Measurements from ENCODE around the gene PYCR2.
"Not testable (repeated sequence)": the region's sequence is repeated elsewhere in the genome, so short reads cannot be mapped to it uniquely, and the experiment has no call there.

Gene PYCR2

DNA sequence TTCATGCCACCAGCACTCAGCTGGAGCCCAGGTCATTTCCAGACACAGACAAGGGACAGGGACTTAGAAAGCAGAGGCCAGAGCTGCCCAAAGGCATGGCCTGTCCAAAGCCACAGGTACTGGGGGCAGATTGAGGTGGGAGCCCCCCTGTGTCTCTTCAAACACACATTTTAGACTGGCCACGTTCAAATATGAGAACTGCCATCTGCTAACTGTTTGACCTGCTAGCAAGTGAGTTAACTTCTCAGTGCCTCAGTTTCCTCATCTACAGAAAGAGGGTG lies 17.8 kb upstream of the PYCR2 start:
- no peak for FAIRE-seq

DNA sequence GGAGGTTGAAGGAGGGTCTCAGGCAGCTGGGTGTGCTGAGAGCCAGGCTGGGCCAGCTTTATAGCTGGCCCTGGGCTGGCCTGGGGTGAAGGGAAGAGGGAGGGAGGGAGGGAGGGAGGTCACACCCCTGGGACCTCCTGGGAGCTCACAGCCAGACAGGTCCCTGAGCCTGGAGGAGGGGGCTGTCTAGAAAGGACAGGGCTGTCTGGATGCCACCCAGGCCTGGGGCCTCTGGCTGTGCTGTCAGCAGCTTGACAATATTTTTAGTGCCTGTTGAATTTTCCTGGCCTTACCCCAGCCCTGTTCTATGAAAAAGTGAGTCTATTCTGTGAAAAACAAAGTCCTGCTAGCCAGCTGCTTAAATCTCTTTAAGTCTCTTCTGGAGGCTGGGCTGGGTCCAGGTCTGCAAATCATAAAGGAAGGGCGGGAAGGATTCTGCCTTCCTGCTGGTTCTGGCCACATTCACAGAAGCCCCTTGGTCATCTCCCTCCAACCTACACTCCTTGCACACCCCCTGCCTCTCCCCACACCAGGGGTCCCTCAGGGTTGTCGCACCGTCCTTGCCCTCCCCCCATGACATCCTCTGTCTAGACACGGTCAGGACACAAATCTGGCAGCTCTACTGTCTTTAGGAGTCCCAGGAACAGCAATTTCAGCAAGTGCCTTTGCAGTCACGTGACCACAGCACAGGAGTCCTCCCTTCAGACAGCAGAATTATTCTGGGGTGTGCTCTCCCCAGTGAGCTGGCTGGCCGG lies 17.3 kb upstream of the PYCR2 start, which contains the start of gene LEFTY2:
LEFTY2 (minus strand) TSS at position 34 of the 755 bp plus-strand sequence. CDS start 80 bp downstream, outside the sequence.
- no peak for FAIRE-seq

DNA sequence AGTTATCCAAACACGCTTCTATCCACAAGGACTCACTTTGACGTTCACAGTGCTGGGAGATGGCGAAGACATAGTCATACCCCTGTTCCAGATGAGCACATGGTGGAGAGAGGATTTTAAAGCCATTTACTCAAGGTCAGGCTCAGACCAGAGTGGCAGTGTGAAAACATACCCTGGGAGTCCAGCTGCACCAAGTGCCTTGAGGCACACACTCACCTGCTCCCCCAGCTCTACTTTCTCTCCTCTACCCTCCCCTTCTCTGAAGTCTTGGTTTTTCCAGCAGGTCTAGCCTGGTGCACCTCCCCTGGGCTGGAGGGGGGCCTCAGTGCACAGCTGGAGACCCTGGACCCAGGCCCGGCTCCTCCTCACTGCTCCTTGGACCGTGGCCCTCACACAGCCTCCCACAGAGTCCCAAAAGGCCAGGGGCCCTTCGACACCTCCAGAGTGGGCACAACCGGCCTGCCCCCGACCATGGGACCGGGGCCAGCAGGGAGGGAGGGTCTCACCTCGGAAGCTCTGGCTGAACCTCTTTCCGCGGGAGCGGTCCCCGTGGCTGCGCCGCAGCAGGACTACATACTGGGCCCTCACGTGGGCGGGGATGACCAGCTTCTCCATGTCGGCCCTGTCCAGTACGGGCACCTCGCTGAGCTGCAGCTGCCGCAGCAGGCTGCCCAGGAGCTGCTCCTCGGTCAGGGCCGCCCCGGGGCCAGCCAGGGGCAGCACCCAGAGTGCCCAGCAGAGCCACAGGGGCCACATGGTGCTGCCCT lies 16.5 kb upstream of the PYCR2 start:
- no peak for FAIRE-seq

DNA sequence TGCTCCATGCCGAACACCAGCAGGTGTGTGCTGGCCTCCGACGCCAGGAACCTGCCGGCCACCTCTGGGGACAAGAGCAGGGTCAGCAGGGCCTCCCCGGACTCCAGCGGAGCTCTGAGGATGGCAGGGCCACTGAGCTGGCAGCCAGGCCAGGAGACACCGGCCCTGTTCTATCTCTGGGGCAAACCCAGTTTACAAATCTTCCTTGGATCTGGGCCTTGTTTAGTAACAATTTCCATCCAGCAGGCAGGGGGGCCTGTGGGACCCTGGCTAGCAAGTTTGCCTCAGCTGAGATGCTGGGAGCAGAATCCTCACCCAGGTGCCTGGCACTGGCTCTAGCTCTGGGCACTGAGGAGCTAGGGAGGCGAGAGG lies 15.9 kb upstream of the PYCR2 start:
- FAIRE-seq = not testable (repeated sequence)

DNA sequence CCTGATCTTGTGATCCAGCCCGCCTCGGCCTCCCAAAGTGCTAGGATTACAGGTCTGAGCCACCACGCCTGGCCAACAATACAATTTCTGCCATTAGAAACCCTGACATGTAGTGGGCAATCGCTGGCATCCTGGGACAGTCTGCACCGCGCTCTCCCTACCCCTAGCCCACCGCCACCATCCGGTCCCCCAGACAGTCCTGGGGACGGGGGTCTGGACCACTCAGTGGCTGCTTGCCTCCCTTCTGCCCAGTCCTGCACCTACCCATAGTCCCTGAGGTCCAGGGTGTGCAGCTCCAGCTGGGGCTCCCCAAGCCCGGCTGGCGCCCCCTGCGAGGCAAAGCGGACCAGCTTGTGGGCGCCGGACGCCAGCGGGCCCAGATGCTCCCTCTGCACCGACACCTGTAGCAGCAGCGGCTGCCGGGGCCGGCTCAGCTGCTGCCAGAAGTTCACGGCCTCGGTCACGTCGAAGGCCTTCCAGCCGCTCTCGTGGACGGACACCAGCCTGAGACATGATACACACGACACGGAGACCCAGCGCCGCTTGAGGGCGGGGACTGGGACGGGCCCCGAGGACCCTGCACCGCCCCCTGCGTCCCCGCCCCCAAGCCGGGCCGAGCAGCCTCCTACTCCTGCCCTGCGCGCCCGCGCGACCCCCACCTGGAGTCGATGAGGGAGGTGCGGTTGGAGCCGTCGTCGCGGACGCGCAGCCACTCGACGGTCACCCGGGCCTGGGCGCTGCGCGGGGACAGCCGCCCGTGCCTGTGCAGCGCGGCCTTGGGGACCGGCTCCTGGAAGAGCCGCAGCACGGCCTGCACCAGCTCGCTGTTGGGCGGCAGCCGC lies 15.3 kb upstream of the PYCR2 start:
- not testable (repeated sequence) for FAIRE-seq

DNA sequence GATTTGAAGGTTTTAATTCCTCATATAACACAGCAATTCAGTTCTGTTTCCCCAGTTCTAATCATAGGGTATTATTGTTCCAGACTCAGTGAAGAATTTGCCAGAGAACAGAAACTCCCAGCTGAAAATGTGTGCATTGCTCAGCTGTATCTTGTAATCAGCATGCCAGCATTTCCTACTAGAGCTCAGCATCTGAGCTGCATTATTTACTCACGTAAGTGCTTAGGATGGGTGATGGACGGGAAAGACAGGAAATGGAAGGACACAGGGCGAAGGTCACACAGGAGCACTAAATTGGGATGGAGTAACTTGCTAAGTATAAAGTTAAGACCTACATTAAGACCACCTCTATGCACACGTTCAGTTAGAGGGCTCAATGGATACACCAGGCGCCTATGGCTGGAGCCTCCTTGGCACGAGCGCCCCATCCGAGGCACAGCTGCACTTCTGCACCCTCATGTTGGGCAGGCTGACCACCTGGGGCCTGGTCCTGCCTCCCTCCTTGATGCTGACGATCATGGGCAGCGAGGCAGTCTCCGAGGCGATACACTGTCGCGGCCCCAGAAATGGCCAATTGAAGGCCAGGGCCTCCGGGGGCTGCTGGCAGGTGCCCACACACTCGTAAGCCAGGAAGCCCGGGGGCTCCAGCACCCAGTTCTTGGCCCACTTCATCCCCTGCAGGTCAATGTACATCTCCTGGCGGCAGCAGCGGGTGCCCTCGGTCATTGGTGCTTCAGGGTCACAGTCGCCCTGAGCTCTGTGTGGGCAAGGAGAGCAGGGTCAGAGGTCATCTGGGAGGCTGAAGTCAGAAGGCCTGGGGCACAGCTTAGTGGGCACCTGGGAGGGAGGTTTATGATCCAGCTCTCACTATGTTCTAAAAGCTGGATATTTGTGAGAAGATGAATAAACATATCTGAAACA lies 13.3 kb upstream of the PYCR2 start:
- no peak for FAIRE-seq

DNA sequence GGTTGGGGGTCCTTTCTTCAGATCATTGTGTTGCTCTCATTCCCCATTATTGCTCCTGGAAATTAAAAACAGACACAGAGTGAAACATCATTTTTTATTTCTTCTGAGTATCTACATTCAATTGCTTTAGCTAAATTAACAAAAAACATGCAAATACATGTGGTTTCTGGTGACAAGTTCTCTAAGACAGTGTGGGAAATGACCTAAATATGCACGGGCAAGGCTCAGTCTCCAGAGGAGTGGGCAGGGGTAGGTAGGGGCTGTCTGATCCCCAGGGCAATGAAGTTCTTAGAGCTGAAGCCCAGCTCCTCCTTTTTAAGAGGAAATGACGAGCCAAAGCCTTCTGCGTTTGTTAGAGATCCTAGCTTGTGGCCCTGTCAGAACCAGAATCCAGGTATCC lies 12.5 kb upstream of the PYCR2 start:
- FAIRE-seq = no peak

DNA sequence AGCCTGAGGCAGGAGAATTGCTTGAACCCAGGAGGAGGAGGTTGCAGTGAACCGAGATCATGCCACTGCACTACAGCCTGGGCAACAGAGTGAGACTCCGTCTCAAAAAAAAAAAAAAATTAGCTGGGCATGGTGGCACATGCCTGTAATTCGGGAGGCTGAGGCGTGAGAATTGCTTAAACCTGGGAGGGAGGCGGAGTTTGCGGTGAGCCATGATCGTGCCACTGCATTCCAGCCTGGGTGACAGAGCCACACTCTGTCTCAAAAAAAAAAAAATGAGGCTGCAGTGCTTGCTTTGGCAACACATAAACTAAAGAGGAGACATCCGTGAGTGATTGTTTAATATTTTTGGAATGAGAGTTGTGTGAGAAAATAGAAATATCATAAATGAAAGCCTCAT lies 12.0 kb upstream of the PYCR2 start:
- FAIRE-seq = not testable (repeated sequence)

DNA sequence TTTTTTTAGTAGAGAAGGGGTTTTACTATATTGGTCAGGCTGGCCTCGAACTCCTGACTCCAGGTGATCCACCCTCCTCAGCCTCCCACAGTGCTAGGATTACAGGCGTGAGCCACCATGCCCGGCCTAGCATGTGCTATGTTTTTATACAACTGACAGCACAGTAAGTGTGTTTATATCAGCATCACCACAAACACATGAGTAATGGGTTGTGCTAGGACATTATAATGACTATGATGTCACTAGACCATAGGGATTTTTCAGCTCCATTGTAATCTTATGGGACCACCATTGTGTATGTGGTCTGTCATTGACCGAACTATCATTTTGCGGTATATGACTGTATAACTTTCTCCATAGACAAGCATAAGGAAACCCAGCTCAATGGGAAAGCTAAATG lies 10.7 kb upstream of the PYCR2 start:
- FAIRE-seq = no peak

DNA sequence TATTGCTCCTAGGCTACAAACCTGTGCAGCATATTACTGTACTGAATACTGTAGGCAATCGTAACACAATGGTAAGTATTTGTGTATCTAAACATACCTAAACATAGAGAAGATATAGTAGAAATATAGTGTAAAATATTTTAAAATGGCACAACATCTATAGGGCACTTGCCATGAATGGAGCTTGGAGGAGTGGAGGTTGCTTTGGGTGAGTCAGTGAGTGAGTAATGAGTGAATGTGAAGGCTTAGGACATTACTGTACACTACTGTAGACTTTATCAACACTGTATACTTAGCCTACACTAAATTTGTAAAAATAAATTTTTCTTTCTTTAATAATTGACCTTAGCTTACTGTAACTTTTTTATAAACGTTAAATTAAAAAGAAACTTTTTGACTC lies 9.0 kb upstream of the PYCR2 start:
- FAIRE-seq = no peak

DNA sequence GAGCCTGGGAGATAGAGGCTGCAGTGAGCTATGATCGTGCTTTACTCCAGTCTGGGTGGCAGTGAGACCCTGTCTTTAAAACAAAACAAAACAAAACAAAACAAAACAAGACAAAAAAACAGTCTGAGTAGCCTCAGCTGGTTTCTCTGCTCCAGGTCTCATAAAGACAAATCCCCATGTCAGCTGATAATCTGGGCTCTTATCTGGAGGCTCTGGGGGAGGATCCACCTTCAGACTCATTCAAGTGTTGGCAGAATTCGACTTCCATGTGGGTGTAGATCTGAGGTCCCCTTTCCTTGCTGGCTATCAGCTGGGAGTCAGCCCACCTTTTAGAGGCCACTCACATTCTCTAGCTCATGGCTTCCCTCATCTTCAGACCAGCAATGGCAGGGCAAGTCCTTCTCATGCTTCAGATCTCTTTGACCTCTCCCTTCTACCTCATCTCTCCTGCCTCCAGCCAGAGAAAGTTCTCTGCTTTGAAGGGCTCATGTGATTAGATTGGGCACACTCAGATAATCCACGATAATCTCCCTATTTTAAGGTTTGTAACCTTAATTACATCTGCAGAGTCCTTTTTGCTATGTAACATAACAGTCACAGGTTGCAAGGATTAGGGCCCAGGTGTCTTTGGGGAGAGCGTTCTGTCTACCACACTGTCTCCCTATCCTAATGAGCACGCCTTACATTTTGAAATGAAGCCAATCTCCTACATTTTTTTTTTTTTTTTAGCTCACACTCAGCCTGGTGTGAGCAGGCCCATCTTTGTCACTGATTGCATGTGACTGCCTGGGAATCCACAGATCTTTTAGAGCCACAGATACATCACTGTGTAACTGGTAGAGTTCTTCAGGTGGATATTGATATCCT lies 7.5 kb upstream of the PYCR2 start:
- no peak for FAIRE-seq

DNA sequence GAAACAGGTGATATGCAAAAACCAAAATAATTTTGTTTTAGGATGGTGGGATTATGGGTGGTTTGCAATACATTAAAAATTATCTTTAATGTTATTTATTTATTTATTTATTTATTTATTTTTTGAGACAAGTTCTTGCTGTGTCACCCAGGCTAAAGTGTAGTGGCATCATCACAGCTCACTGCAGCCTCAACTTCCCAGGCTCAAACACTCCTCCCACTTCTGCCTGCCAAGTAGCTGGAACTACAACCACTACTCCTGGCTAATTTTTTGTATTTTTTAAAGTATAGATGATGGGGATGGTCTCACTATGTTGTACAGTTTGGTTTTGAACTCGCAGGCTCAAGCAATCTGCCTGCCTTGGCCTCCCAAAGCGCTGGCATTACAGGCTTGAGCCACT lies 6.5 kb upstream of the PYCR2 start:
- FAIRE-seq = no peak

DNA sequence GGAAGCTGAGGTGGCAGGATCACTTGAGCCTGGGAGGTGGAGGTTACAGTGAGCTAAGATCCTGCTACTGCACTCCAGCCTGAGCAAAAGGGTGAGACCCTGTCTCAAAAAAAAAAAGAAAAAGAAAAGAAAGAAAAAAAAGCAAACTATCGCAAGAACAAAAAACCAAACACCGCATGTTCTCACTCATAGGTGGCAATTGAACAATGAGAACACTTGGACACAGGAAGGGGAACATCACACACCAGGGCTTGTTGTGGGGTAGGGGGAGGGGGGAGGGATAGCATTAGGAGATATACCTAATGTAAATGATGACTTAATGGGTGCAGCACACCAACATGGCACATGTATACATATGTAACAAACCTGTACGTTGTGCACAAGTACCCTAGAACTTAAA lies 5.4 kb upstream of the PYCR2 start:
- FAIRE-seq = not testable (repeated sequence)

DNA sequence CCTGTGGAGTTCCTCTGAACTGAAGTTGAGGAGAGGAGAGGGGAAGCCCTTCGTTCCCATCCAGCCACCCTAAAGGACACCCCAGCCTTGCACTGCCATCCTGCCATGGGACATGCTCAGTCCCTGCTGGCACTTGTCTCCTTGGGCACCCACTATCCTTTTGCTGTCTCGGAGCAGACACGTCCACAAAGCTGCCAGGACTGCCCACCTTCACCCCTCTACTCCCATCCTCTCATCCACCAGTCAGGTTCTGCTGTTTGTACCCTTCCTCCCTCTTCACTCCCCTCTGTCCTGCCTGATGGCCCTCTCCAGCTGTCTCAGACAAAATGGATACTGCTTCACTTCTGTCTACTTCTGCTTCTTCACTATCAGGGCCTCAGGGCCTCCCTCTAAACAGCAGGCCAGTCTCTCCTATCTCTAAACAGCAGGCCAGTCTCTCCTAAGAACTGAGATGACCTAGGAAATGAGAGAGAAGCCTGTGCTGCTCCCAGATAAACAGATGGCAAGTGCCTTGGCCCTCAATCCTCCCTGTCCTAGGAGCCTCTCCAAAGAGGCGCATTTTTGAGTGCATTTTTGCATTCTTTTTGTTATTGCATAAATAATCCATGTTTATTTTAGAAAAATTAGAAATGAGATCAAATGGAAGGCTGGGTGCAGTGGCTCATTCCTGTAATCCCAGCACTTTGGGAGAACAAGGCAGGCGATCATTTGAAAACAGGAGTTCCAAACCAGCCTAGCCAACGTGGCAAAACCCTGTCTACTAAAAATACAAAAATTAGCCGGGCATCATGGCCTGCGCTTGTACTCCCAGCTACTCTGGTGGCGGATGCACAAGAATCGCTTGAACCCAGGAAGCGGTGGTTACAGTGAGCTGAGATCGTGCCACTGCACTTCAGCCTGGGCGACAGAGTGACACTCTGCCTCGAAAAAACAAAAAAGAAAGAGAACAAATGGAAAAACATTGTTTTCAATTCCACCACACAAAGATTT lies 4.4 kb upstream of the PYCR2 start:
- no peak for FAIRE-seq

DNA sequence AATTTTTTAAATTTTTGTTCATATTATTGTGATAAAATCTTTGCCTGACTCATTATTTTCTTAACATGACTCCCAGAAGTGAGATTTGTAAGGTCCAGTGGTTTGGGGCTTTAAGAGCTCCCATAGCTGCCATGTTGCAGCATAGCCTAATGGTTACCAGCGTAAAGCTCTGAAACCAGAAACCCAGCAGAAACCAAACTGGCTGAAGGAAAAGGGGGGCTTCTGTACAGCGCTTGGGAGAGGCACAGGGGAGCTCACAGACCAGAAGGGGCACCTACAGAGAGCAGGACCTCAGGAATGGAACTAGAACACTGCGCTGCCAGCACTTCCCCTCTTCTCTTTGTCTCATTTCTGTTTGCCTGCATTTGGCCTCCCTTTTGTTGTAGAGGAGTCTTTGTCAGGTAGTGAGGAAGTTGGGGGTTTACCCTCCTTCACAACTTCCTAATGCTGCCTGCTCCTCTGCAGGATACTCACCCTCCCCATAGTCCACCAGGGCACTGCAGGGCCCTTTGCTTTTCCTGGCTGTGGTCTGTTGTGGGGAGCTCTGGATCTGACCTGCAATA lies 2.6 kb upstream of the PYCR2 start:
- FAIRE-seq = no peak

DNA sequence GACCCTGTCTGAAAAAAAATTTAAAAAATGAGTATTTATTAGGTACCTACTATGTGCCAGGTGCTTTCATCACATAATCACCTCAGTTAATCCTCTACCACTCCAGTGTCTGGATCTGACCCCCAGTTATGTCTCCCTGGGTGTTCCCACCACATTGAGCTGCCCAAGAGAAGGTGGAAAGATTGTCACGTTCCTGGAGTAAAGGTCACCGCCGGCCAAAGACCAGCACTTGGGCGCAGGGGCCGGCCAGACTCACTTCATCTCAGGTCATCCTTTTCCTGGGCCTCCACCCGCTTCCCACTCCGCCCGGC lies 714 bp downstream of the PYCR2 start:
- no peak for FAIRE-seq

DNA sequence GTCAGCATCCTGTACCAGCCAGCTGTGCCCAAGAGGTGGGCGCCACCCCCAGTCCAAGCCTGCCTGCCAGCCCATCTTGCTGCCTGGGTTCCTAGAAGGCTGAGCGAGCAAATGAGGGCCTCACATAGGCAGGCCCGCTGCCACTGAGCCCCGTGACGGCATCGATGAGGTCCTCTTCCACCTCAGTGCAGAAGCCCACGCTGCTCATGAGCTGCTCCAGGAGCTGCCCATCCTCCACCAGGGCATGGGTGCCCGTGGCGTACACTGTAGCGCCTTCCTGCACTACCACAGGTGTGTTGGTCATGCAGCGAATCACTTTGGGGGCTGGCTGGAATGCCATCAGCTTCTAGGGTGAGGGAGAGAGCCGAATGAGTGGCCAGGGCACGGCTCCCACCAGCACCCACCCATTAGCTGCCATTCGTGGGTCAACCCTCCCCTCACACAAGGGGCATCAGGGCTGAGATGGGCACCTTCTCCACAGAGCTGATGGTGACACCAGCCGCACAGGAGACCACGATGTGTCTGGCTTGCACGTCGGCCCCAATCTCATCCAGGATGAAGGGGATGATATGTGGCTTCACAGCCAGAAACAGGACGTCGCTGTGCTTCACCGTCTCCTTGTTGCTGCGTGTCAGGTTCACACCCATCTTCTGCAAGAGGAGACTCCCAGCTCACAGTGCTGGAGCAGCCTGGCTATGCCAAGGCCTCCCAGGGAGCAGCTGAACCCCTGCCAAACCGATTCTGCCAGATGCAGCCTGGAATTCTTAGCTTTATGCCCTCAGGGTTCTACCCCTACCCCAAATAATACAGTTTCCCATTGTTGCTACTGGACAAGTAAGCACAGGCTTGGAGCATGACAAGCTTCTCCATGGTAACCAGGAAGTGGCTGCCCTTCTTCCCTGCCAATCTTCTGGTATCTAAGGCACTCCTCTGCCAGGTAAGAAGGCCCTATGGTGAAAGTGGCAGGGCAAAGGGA lies 2.0 kb downstream of the PYCR2 start:
- FAIRE-seq = no peak

DNA sequence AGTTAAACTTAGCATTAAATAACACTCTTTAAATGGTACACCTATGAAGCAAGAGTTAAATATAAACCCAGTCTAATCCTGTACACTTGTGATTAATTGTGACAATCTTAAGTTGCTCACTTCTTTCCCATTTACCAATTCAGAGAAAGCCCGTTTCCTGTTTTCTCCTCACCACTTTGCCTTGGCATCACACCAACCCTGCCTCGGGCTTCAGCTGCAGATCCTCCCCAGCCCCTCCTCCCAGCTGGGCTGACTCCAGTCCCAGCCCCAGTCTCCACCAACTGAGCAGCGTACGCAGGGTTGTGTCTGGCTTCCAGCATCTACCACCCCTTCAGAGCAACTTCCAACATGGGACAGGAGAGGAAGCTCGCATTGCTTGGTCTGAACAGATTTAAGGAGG lies 4.1 kb downstream of the PYCR2 start:
- FAIRE-seq = no peak

DNA sequence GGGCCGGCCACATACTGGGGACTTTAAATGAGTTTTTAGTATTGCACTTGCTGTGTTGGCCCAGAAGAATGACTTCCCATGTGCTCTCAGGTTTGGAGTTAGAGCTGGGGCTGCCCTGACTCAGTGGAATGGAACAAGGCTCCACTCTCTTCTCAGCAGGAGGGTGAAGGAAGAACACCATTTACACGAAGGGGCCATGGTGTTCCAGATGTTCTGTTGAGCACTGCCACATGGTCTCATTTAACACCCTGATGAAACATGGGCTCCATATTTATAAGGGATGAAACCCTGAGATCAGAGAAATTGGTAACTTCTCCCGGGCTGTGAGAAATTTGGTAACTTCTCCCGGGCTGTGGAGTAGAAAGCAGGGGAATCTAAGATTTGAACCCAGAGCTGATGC lies 5.8 kb downstream of the PYCR2 start:
- no peak for FAIRE-seq
